Measurements from ENCODE around the gene MAPKAP1.

DNA sequence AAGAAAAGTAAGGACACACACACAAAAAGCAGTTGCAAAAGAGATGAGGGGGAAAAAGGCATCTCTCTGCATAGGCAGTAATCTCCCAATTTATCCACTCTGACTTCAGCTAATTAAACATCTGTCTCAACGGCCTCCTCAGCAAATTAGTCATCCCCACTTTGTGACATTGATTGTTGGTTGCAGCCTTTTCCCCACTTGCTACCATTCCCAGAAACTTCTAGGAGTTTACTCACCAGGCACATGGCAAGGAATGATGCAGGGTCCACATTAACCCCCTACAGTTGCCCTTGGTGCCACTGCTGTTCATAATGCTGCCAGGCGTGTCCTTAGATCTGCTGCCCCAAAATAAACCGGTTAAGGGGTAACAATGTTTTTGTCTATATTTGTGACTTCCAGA lies 174.6 kb downstream of the MAPKAP1 start:
- TF ChIP-seq, protein P1, sequence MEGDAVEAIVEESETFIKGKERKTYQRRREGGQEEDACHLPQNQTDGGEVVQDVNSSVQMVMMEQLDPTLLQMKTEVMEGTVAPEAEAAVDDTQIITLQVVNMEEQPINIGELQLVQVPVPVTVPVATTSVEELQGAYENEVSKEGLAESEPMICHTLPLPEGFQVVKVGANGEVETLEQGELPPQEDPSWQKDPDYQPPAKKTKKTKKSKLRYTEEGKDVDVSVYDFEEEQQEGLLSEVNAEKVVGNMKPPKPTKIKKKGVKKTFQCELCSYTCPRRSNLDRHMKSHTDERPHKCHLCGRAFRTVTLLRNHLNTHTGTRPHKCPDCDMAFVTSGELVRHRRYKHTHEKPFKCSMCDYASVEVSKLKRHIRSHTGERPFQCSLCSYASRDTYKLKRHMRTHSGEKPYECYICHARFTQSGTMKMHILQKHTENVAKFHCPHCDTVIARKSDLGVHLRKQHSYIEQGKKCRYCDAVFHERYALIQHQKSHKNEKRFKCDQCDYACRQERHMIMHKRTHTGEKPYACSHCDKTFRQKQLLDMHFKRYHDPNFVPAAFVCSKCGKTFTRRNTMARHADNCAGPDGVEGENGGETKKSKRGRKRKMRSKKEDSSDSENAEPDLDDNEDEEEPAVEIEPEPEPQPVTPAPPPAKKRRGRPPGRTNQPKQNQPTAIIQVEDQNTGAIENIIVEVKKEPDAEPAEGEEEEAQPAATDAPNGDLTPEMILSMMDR (IDR thresholded peaks at IDR 0.05), result no peak
- TF ChIP-seq POLR2A (IDR thresholded peaks at IDR 0.05), result no peak
